ENCODE results near the gene FAM117A.
A peak's percentile ranks its signal among the peaks of the same experiment; 100 is the strongest.
"Not testable (repeated sequence)": the region's sequence is repeated elsewhere in the genome, so short reads cannot be mapped to it uniquely, and the experiment has no call there.

FAM117A gene

GRCh38 chr17:49762151-49762941 is 1.6 kb downstream of the FAM117A start:
- no peak for DNase-seq

DNA sequence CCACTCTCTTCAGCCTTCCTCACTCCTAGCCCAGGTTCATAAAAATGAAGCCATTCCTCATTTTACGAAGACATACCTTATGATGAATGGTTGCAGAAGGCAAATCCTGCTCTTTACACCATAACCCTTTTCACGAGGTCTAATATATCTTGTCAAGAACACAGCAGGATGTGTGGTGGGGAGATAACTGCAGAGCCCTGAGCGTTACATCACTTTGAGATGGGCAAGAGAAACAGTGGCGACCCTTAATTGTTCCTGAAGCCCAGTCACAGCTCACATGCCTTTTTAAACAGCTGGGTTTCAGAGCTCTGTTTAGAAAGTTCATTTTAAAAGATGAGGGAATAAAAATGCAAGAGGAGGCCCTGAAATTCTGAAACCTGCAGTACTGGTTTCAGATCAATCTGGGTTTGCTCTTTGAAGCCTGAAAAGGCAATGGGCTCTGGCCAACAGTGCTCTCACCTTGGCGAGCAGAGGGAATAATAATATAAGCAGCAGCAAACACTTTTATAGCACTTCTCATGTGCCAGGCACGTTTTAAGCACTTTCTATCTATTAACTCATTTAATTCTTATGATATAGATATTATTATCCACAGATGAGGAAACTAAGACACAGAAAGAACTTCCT is 2.9 kb downstream of the FAM117A start:
- peak; percentile 52 for DNase-seq

DNA sequence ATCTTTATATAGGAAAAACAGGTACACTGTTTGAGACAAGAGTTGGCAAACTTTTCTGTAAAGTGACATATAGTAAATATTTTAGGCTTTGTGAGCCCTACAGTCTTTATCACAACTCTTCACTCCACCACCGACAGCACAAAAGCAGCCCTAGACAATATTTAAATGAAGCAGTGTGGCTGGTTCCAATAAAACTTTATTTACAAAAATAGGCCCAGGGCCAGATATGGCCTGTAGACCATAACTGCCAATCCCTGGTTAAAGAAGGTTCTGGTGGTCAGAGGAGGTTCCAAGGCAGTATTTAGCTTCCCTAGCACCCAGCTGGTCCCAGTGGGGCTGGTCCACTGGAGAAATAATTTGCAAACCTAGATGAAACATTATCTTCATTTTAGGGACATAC is 3.6 kb downstream of the FAM117A start:
- DNase-seq = no peak

DNA sequence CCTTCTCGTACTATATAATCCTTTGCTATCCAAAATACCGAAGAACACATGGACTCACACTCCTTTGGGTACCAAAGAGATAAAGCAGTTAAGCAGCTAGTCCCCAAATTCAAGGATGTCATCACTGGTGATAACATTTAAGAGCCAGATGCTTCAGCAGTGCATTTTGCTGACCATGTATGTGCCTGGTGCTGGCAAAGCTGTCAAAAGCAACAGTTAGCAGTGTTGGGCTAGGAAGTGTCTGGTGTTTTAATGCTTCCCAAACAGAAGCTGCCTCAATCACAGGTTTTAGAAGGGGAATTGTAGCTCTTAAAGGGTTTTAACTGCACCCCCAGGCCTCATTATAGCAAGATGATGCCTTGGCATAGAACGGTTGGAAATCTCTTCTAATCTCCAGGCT is 4.7 kb downstream of the FAM117A start:
- no peak for DNase-seq

DNA sequence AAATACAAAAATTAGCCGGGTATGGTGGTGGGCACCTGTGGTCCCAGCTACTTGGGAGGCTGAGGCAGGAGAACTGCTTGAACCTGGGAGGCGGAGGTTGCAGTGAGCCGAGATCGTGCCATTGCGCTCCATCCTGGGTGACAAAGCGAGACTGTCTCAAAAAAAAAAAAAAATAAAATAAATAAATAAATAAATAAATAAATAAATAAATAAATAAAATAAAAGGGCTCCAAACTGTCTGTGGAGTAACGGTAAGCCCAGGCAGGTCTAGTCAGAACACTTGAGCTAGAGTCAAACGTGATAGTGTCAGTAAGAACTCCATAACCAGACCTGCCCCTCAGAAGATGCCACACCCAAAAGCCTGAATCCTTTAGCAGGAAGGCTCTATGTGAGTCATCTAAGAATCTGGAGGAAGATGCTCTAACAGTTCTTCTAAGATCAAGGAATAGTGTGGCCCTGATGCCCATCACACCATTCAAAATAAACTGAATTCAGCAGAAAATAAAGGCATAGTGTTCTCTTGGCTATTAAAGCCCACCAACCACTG is 5.4 kb downstream of the FAM117A start:
- not testable (repeated sequence) for DNase-seq

- DNase-seq = no peak
Measured at GRCh38 chr17:49757151-49757777, 6.7 kb downstream of the FAM117A start.

DNA sequence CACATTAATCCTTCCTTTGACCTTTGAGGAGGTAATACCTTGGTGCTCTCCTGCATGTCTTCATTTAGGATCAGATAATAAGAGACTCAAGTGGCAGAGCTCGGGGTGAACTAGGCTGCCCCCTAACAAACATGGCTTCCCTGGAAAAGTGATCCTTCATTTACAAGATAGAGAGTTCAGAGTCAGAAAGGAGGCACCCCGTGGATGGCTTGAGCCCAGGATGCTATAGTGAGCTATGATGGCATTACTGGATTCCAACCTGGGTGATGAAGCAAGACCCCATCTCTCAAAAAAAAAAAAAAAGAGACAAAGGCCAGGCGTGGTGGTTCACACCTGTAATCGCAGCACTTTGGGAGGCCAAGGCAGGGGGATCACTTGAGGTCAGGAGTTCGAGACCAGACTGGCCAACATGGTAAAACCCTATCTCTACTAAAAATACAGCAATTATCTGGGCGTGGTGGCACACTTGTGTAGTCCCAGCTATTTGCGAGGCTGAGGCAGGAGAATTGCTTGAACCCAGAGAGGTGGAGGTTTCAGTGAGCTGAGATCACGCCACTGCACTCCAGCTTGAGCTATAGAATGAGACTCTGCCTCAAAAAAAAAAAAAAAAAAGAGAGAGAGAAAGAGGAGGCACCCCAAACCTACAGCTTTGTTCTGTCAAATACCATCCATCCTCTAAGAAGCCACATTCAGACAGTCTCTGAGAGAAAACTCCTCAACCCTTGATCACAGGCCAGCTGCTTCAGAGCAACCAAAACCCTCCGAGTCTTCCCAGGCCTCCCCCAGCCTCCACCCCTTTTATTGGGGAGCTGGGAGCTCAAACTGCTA is 7.4 kb downstream of the FAM117A start:
- DNase-seq = no peak

- peak; percentile 68 for DNase-seq
Measured at GRCh38 chr17:49755663-49756283, 8.2 kb downstream of the FAM117A start.

DNA sequence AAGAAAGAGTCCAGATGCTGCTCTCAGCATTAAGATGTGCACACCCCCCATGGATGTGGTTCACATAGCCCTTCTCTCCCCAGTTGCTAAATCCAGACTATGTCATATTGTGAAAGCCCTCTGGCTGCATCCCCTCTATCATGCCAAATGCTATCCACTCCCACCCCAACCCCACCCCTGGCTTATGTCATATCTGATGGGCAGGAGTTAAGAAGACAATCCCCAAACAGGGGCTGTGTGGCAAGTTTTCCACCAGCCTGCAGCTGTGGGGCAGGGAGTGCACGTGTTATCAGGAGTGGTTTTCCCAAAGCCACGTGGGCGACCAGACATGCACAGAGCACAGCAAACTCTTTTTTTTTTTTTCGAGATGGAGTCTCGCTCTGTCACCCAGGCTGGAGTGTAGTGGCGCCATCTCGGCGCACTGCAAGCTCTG is 10.0 kb downstream of the FAM117A start:
- no peak for DNase-seq

GRCh38 chr17:49752508-49752907 is 11.4 kb downstream of the FAM117A start:
- no peak for DNase-seq

GRCh38 chr17:49749730-49750129 is 14.2 kb downstream of the FAM117A start:
- DNase-seq = no peak

GRCh38 chr17:49748791-49749190 is 15.1 kb downstream of the FAM117A start:
- DNase-seq = peak; percentile 70

DNA sequence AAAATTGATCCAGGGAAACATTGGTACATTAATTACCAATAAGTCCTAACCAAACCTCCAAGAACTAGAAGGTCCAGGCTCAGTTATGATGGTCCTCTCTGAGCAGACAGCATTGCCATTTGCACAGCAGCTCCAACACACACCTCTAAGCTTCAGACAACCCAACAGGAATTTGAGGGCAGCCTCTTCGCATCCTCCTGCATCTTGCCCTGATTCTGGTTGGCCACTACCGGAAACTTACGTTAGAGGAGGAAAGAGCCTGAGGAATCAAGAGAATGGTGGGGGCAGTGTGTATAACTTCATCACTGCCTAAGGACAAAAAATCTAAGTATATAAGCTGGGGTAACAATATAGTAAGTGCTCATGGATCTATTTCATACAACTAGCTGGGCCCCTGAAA is 15.7 kb downstream of the FAM117A start:
- no peak for DNase-seq

- DNase-seq = no peak
Measured at GRCh38 chr17:49747632-49748031, 16.3 kb downstream of the FAM117A start.

- no peak for DNase-seq
Measured at GRCh38 chr17:49746791-49747490, 17.0 kb downstream of the FAM117A start.

- no peak for DNase-seq
Measured at GRCh38 chr17:49745175-49746139, 18.5 kb downstream of the FAM117A start.

- DNase-seq = no peak
Measured at GRCh38 chr17:49742166-49742638, 21.7 kb downstream of the FAM117A start.

GRCh38 chr17:49741692-49742076 is 22.2 kb downstream of the FAM117A start:
- no peak for DNase-seq

- DNase-seq = no peak
Measured at GRCh38 chr17:49741009-49741691, 22.8 kb downstream of the FAM117A start.

Data from NCI-H2227 treated with DMSO at 0.1 percent for 48 hours (cell line).